Peyer's patch (tissue), 4 donors: Measurements from ENCODE around the gene FOXJ1.

ENCODE experiments used
- CTCF ChIP-seq, 6 experiments: fragments of 450-650 bp in 4 of 6; fragments of 200-600 bp in 2 of 6; sonication (generic) in 1 of 6; IDR thresholded peaks; one replicate each; pipeline ENCODE4 v1.5.1; 2017 to 2019; ENCODE audit warnings: antibody characterized with exemption in 6 of 6, mild to moderate bottlenecking in 3 of 6, moderate library complexity in 1 of 6
- POLR2A ChIP-seq, 2 donors: fragments of 450-650 bp; IDR thresholded peaks; one replicate each; pipeline ENCODE4 v1.5.1; 2017; ENCODE audit warnings: antibody characterized with exemption in 2 of 2, mild to moderate bottlenecking in 2 of 2, moderate library complexity in 2 of 2

GRCh38 chr17:76146053-76146851 lies 5.2 kb upstream of the FOXJ1 start:
- TF ChIP-seq POLR2A (IDR thresholded peaks at IDR 0.05) (no peak), CTCF (IDR thresholded peaks at IDR 0.05) (no peak)
